Measurements from ENCODE around the gene TAF4. TPM values are rescaled to one million over a fixed set of nuclear protein-coding genes. Genes with fewer than 3 reads are reported as not detected.

TAF4 gene
- total and polyA plus RNA-seq, 8 donors, result 14.1 to 21.0 (median 17.1) TPM

DNA sequence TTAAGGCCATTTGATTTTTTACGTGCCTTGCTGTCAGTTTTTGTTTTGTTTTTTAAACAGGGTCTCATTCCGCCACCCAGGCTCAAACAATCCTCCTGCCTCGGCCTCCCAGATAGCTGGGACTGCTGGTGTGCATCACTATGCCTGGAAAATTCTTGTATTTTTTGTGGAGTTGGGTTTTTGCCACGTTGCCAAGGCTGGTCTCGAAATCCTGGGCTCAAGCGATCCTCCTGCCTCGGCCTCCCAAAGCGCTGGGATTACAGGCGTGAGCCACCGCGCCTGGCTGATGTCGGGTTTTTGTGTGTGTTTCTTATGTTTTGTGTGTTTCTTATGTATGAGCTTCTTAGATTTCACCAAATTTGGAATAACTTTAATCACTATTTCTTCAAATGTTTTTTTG lies 104.8 kb downstream of the TAF4 start:
- ATAC-seq, result no peak

DNA sequence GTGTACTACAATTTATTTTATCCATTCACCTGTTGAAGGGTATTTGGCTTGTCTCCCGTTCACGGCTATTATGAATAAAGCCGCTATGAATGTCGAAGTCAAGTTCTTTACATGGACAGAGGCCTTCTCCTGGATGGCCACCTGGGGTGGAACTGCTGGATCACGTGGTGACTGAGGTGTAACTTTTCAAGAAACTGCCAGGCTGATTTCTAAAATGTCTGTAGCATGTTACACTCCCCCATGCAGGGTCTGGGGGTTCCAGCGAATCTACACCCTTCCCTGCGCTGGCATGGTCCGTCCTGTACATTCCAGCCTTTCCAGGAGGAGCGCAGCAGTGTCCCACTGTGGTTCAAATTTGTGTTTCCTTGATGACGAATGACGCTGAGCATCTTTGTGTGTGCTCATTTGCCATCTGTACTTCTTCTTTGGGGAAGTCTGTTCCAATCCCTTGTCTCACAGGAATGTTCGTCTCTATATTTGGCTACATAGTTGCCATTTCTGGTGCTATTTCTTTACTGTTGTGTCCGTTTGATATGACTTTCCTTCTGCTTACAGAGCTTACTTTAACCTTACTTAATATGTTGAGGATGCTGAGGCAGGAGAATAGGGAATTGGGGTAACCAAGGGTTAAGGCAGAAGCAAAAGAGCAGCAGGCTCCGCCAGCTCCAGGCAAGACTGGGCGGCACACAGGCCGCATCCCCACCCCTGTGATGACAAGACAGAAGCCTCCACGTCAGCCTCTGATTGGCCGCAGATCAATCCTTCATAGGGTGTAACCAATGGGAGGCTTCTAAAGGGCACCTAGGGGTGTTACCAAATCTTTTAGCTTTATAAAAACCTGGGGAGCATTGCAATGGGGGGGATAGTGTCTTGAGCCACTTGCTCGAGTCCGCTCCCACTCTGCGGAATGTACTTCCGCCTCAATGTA lies 106.6 kb downstream of the TAF4 start:
- ATAC-seq, result no peak
- H3K36me3 ChIP-seq, result no peaks in the 10 kb centered on the region
- peaks cover 0 to 29% of the 10 kb centered on the region in 2 donors for H3K27me3 ChIP-seq
- no peaks in the 10 kb centered on the region for H3K9me3 ChIP-seq
- H3K4me1 ChIP-seq, result no peaks in the 10 kb centered on the region
- peak in 1 of 4 donors; percentile 47 for DNase-seq
- TF ChIP-seq, protein P1, sequence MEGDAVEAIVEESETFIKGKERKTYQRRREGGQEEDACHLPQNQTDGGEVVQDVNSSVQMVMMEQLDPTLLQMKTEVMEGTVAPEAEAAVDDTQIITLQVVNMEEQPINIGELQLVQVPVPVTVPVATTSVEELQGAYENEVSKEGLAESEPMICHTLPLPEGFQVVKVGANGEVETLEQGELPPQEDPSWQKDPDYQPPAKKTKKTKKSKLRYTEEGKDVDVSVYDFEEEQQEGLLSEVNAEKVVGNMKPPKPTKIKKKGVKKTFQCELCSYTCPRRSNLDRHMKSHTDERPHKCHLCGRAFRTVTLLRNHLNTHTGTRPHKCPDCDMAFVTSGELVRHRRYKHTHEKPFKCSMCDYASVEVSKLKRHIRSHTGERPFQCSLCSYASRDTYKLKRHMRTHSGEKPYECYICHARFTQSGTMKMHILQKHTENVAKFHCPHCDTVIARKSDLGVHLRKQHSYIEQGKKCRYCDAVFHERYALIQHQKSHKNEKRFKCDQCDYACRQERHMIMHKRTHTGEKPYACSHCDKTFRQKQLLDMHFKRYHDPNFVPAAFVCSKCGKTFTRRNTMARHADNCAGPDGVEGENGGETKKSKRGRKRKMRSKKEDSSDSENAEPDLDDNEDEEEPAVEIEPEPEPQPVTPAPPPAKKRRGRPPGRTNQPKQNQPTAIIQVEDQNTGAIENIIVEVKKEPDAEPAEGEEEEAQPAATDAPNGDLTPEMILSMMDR (IDR thresholded peaks at IDR 0.05), result no peak
- intact Hi-C loops (cut with DNase I), result no loop called here
- no peak overlapping the region for H3K27ac ChIP-seq
- H3K4me3 ChIP-seq, result no peak overlapping the region

More for the DNA sequence above, 104.8 kb downstream of the TAF4 start:
- Histone ChIP-seq H3K36me3 (no peaks in the 10 kb centered on the region), H3K27me3 (peaks cover 10 to 30% of the 10 kb centered on the region in 2 donors), H3K4me3 (no peak overlapping the region), H3K27ac (no peak overlapping the region), H3K4me1 (no peaks in the 10 kb centered on the region), H3K9me3 (no peaks in the 10 kb centered on the region)
- intact Hi-C loops (cut with DNase I), result no loop called here
- TF ChIP-seq, protein P1 (IDR thresholded peaks at IDR 0.05), result no peak
- DNase-seq, result peak in 1 of 4 donors; percentile 4

DNA sequence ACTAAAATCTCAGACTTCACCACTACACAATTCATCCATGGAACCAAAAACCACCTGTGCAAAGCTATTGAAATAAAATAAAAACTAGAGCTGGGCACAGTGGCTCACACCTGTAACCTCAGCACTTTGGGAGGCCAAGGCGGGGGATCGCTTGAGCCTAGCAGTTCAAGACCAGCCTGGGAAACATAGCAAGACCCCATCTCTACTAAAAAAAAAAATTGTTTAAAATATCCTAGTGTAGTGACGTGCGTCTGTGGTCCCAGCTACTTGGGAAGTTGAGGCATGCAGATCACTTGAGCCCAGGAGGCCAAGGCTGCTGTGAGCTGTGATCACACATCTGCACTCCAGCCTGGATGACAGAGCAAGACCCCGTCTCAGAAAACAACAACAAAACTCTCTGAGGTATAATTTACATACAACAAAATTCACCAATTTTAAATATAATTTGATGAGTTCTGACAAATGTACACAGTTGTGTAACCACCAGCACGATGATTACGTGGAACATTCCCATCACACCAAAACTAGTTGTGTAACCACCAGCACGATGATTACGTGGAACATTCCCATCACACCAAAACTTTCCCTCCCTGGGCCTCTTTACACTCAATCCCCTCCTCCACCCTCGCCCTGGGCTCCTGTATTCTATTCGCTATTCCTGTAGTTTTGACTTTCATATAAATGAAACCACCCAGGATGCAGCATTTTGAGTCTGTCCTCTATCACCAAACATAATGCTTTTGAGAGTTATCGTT lies 107.5 kb downstream of the TAF4 start:
- Histone ChIP-seq H3K4me1 (no peaks in the 10 kb centered on the region), H3K9me3 (no peaks in the 10 kb centered on the region), H3K36me3 (no peaks in the 10 kb centered on the region), H3K27me3 (peaks cover 0 to 29% of the 10 kb centered on the region in 2 donors), H3K4me3 (no peak overlapping the region), H3K27ac (no peak overlapping the region)
- DNase-seq (no peak), ATAC-seq (no peak)
- intact Hi-C loops (cut with DNase I), result no loop called here
- TF ChIP-seq, protein P1 (IDR thresholded peaks at IDR 0.05), result no peak

DNA sequence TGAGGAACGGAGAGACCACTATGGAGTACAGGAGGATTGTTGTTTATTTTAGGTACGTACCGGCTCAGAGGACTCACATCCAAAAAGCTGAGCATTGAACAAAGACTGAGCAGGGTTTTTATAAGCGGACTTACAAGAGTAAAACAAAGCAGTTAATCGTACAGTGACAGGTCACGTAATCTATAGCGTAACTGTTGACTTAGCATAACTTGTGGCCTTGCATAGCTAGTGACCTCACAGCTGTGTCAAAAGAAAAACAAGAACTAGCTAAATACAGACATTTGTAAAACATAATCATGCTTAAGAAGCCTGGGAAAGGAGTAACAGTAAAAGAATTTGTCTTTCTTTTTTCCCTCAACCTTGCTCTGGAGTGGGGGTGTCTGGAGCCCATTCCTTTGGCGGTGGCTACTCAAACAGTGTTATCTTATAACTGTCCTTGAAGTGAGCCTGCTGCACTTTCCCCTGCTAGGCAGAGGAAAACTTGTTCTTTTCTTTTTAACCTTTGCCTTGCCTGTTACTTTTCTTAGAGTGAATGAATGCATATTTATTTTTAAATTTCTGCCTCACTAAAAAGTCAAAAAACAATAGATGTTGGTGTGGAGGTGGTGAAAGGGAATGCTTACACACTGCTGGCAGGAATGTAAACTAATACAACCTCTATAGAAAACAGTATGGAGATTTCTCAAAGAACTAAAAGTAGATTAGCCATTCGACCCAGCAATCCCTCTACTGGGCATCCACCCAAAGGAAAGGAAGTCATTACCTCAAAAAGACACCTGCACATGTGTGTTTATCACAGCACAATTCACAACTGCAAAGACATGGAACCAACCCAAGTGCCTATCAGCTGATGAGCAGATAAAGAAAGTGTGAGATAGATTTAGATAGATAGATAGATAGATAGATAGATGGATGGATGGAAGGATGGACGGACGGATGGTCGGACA lies 109.0 kb downstream of the TAF4 start:
- intact Hi-C loops (cut with DNase I), result no loop called here
- no peak for ATAC-seq
- peaks cover 0 to 41% of the 10 kb centered on the region in 2 donors for H3K27me3 ChIP-seq
- no peak overlapping the region for H3K4me3 ChIP-seq
- H3K9me3 ChIP-seq, result no peaks in the 10 kb centered on the region
- no peaks in the 10 kb centered on the region for H3K36me3 ChIP-seq
- no peak overlapping the region for H3K27ac ChIP-seq
- DNase-seq, result peak in 1 of 4 donors; percentile 13
- H3K4me1 ChIP-seq, result no peaks in the 10 kb centered on the region
- TF ChIP-seq, protein P1 (IDR thresholded peaks at IDR 0.05), result no peak
